Activated CD8-positive, alpha-beta memory T cell treated with anti-CD3 and anti-CD28 coated beads for 48 hours (primary cell): Measurements from ENCODE around the gene SPACA4.

Experiments
- DNase-seq, 3 experiments: peaks; one replicate each; pipeline ENCODE4 v3.0.0-alpha.2; 2020; ENCODE audit warnings: low read depth in 2 of 3, low spot score in 2 of 3

Gene SPACA4

GRCh38 chr19:48633148-48634035 is 26.9 kb downstream of the SPACA4 start:
- no peak for DNase-seq

GRCh38 chr19:48634036-48634342 is 27.4 kb downstream of the SPACA4 start:
- DNase-seq: no peak

- DNase-seq: peak in 2 of 3 experiments; percentile 77 to 84
These were observed 28.1 kb downstream of the SPACA4 start for GRCh38 chr19:48634424-48635262.

- DNase-seq: peak in 2 of 3 experiments; percentile 59 to 71
These were observed 28.9 kb downstream of the SPACA4 start for GRCh38 chr19:48635263-48635965.

- DNase-seq: no peak
These were observed 29.7 kb downstream of the SPACA4 start for GRCh38 chr19:48635966-48636858.

- DNase-seq: no peak
These were observed 30.4 kb downstream of the SPACA4 start, which contains the start of gene DBP for GRCh38 chr19:48636859-48637448. DBP (minus strand) TSS chr19:48637379; CDS start chr19:48636994, 385 bp downstream.

- DNase-seq: peak; percentile 92 to 97 (median 92)
These were observed 31.0 kb downstream of the SPACA4 start for GRCh38 chr19:48637449-48637947.

- peak in 1 of 3 experiments; percentile 52 for DNase-seq
These were observed 31.6 kb downstream of the SPACA4 start for GRCh38 chr19:48637948-48638830.

GRCh38 chr19:48638831-48639381 is 32.4 kb downstream of the SPACA4 start:
- no peak for DNase-seq

GRCh38 chr19:48639483-48640375 is 33.2 kb downstream of the SPACA4 start:
- no peak for DNase-seq

- no peak for DNase-seq
These were observed 35.3 kb downstream of the SPACA4 start for GRCh38 chr19:48641850-48642249.

- no peak for DNase-seq
These were observed 36.3 kb downstream of the SPACA4 start for GRCh38 chr19:48642862-48643261.

GRCh38 chr19:48644355-48644754 is 37.8 kb downstream of the SPACA4 start:
- no peak for DNase-seq

GRCh38 chr19:48644839-48645619 is 38.5 kb downstream of the SPACA4 start:
- peak in 2 of 3 experiments; percentile 44 to 51 for DNase-seq

- no peak for DNase-seq
These were observed 39.1 kb downstream of the SPACA4 start for GRCh38 chr19:48645620-48646000.

GRCh38 chr19:48646001-48646721 is 39.6 kb downstream of the SPACA4 start, which contains the start of gene CA11:
CA11 (minus strand) TSS chr19:48646187; CDS start chr19:48645632, 555 bp downstream.
- peak; percentile 78 to 94 (median 82) for DNase-seq
